Right lobe of liver (tissue), 6 donors: ENCODE results near the gene ADCY9. TPM values are rescaled to one million over a fixed set of nuclear protein-coding genes. Genes with fewer than 3 reads are reported as not detected.

Source experiments
- ATAC-seq, 4 donors: fragments of 200-7000 bp; cut with Tn5 transposase; one replicate each; pipeline ENCODE4 v1.9.1; 2020; ENCODE audit warnings: mild to moderate bottlenecking in 4 of 4, moderate library complexity in 4 of 4
- DNase-seq, 3 donors: peaks; one replicate each; pipeline ENCODE4 v3.0.0-alpha.2; 2020
- H3K27ac ChIP-seq, 3 donors: fragments of 200-600 bp; one replicate each; pipeline ENCODE4 v1.8.0; 2022
- H3K27me3 ChIP-seq, 2 donors: fragments of 200-600 bp; one replicate each; pipeline ENCODE4 v1.8.0; 2022
- H3K36me3 ChIP-seq, 4 donors: fragments of 200-600 bp; sonication (generic) in 1 of 4; one replicate each; pipeline versions ENCODE4 v1.5.1 to v1.8.0; 2017 to 2022; ENCODE audit warnings: control low read depth in 1 of 4
- H3K4me1 ChIP-seq, 4 donors: fragments of 200-600 bp; sonication (generic) in 1 of 4; one replicate each; pipeline versions ENCODE4 v1.5.1 to v1.8.0; 2017 to 2022; ENCODE audit warnings: control low read depth in 1 of 4
- H3K4me3 ChIP-seq, 3 donors: fragments of 200-600 bp; one replicate each; pipeline ENCODE4 v1.8.0; 2022
- H3K9me3 ChIP-seq, 4 donors: fragments of 200-600 bp; sonication (generic) in 1 of 4; one replicate each; pipeline versions ENCODE4 v1.5.1 to v1.8.0; 2017 to 2022; ENCODE audit warnings: control low read depth in 1 of 4
- CTCF ChIP-seq, 4 donors: fragments of 200-600 bp in 3 of 4; fragments of 450-650 bp in 1 of 4; IDR thresholded peaks; one replicate each; pipeline versions ENCODE4 v1.5.1 to v1.8.0; 2016 to 2022; ENCODE audit warnings: antibody characterized with exemption in 4 of 4, mild to moderate bottlenecking in 2 of 4
- POLR2A ChIP-seq: fragments of 450-650 bp; IDR thresholded peaks from one replicate; pipeline ENCODE4 v1.6.1; 2017; ENCODE audit warnings: antibody characterized with exemption, mild to moderate bottlenecking
- WGBS: methylation state at CpG from one replicate; pipeline ENCODE4 v1.1.6; 2018; ENCODE audit warnings: low coverage, low lambda C conversion rate; ENCODE audit not compliant: insufficient coverage; ENCODE audit errors: missing lambda C conversion rate; 5-methylcytosine and 5-hydroxymethylcytosine counted together
- intact Hi-C, 2 donors: fragments of 100-400 bp; cut with DNase I; formaldehyde crosslinking; loops; one replicate each; pipeline versions ENCODE4 v1.11.2 to v1.14.1; 2022
- total RNA-seq, 6 experiments: library from RNA; depleted of rRNA in 2 of 6; stranded (reverse); fragments of >200 nt in 2 of 6; fragmentation: NEBNext Ultra II Directional in 3 of 6; extraction: Animal tissue kit (Norgen Biotek cat#: 25700) in 3 of 6; gene quantifications; one replicate each; pipeline versions ENCODE4 v1.1.0 to v1.2.4, GENCODE V29; 2016 to 2023
- donor health status: DM: no; HTN: yes; CAD: no.
- donor health status: DM: no; HTN: no; CAD: no.
- donor health status: DM: no; HTN: no; CAD: no.
- donor health status: DM: no; HTN: yes; CAD: no.
- donor health status: DM: no; HTN: yes; CAD: no.

The ADCY9 gene
- total RNA-seq, 6 experiments from 2014 or later: 17.3 to 41.5 (median 25.6) TPM

- H3K27ac ChIP-seq: peak overlapping the region; percentile 60 to 72 (median 62)
- no peaks in the 10 kb centered on the region for H3K9me3 ChIP-seq
- TF ChIP-seq POLR2A (peak; percentile 13), CTCF (IDR thresholded peaks at IDR 0.05) (no peak)
- H3K4me3 ChIP-seq: no peak overlapping the region
- DNase-seq (peak; percentile 34 to 87 (median 66)), ATAC-seq (peak; percentile 74 to 83 (median 78))
- H3K36me3 ChIP-seq: no peaks in the 10 kb centered on the region
- 45% methylated on average over 13 of the region's 14 CpGs for WGBS
- H3K27me3 ChIP-seq: no peaks in the 10 kb centered on the region
- intact Hi-C loops: no loop called here
- H3K4me1 ChIP-seq: peaks cover 0 to 58% (median 22%) of the 10 kb centered on the region in 4 donors
Observed at GRCh38 chr16:4094127-4094773, 22.0 kb downstream of the ADCY9 start.

DNA sequence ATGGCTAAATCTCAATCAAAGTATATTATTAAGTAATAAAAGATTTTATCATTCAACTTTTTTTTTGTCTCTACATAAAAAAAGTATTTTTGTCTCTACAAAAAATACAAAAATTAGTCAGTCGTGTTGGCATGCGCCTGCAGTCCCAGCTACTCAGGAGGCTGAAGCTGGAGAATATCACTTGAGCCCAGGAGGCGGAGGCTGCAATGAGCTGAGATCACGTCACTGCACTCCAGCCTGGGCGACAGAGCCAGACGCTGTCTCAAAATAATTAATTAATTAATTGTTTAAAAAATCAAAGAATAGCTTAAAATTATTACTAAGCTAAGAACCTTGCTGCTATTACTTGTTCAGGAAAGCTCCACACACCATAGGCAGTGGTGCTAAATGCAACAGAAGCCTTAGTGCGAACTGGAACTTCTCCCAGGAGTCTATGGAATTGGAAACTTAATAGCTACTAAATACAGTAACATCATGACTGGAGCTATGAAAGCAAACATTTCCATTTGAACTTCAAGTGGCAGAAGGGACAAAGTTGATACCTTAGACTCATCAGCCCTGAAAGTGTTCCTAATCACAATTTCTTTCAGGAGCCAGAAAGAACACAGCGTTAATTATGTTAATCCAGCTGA, 22.6 kb downstream of the ADCY9 start:
- Histone ChIP-seq H3K36me3 (no peaks in the 10 kb centered on the region), H3K4me3 (no peak overlapping the region), H3K27ac (peak overlapping the region; percentile 60 to 72 (median 62)), H3K9me3 (no peaks in the 10 kb centered on the region), H3K4me1 (peaks cover 0 to 58% (median 22%) of the 10 kb centered on the region in 4 donors), H3K27me3 (no peaks in the 10 kb centered on the region)
- ATAC-seq: peak in 1 of 4 donors; percentile 3
- WGBS: 47% methylated on average over 8 of the region's 8 CpGs
- no peak for DNase-seq
- TF ChIP-seq CTCF (IDR thresholded peaks at IDR 0.05): no peak
- no peak for TF ChIP-seq POLR2A
- intact Hi-C loops: no loop called here

- intact Hi-C loops: no loop called here
- ATAC-seq: no peak
Observed at GRCh38 chr16:4092547-4093265, 23.5 kb downstream of the ADCY9 start.

More at GRCh38 chr16:4092547-4093265, 23.5 kb downstream of the ADCY9 start:
- H3K4me1 ChIP-seq: peaks cover 0 to 60% (median 25%) of the 10 kb centered on the region in 4 donors
- WGBS: 76% methylated on average over 5 of the region's 5 CpGs
- no peak overlapping the region for H3K4me3 ChIP-seq
- H3K36me3 ChIP-seq: no peaks in the 10 kb centered on the region
- no peak for DNase-seq
- no peaks in the 10 kb centered on the region for H3K27me3 ChIP-seq
- TF ChIP-seq POLR2A (no peak), CTCF (IDR thresholded peaks at IDR 0.05) (no peak)
- peak overlapping the region; percentile 60 to 85 (median 62) for H3K27ac ChIP-seq
- H3K9me3 ChIP-seq: no peaks in the 10 kb centered on the region
